Keratinocyte (primary cell): Measurements from ENCODE around the gene POLR1H. TPM values are rescaled to one million over a fixed set of nuclear protein-coding genes. Genes with fewer than 3 reads are reported as not detected.

ENCODE experiments used
- DNase-seq: peaks from one replicate; pipeline ENCODE4 v3.0.0-alpha.2; 2011; ENCODE audit warnings: low read depth, missing footprints, low spot score
- FAIRE-seq: peaks from 2 replicates; lab custom pipeline; 2011; peaks lifted over from hg19 to GRCh38; lab: Jason Lieb, UNC
- H2AFZ ChIP-seq: 2 replicates; pipeline ENCODE4 v1.6.0; 2012; ENCODE audit warnings: low read length, control low read depth, inconsistent platforms; ENCODE audit not compliant: control insufficient read depth
- H3K27ac ChIP-seq: 2 replicates; pipeline ENCODE4 v1.5.1; 2011; ENCODE audit warnings: low read length; ENCODE audit not compliant: control insufficient read depth, insufficient read depth
- H3K27me3 ChIP-seq: 3 replicates; pipeline ENCODE4 v1.6.0; 2011; ENCODE audit warnings: low read length; ENCODE audit not compliant: control insufficient read depth, insufficient read depth; ENCODE audit errors: extremely low read depth
- H3K36me3 ChIP-seq, 2 experiments: 2 replicates in 1 of 2; 3 replicates in 1 of 2; pipeline ENCODE4 v1.5.1; 2011; ENCODE audit warnings: low read length in 2 of 2, mild to moderate bottlenecking in 1 of 2; ENCODE audit not compliant: control insufficient read depth in 2 of 2, insufficient read depth in 2 of 2; ENCODE audit errors: extremely low read depth in 1 of 2
- H3K4me1 ChIP-seq: 3 replicates; pipeline ENCODE4 v1.5.1; 2011; ENCODE audit warnings: low read length; ENCODE audit not compliant: control insufficient read depth, insufficient read depth; ENCODE audit errors: extremely low read depth
- H3K4me2 ChIP-seq: 3 replicates; pipeline ENCODE4 v1.6.0; 2011; ENCODE audit warnings: low read depth, low read length; ENCODE audit not compliant: control insufficient read depth, insufficient read depth; ENCODE audit errors: extremely low read depth
- H3K4me3 ChIP-seq, 3 experiments: fragments of 200-600 bp in 1 of 3; sonication (generic) in 1 of 3; 2 replicates in 2 of 3; 3 replicates in 1 of 3; pipeline ENCODE4 v1.5.1; 2011 to 2016; ENCODE audit warnings: low read length in 3 of 3, mild to moderate bottlenecking in 3 of 3, control low read depth in 2 of 3, inconsistent platforms in 1 of 3, low read depth in 1 of 3, mixed read lengths in 1 of 3, mixed run types in 1 of 3, moderate library complexity in 1 of 3; ENCODE audit not compliant: control insufficient read depth in 2 of 3, insufficient read depth in 2 of 3; ENCODE audit errors: extremely low read depth in 1 of 3
- H3K79me2 ChIP-seq: 2 replicates; pipeline ENCODE4 v1.6.0; 2012; ENCODE audit warnings: low read length; ENCODE audit not compliant: control insufficient read depth, insufficient read depth
- H3K9ac ChIP-seq: 3 replicates; pipeline ENCODE4 v1.6.0; 2011; ENCODE audit warnings: low read length; ENCODE audit not compliant: control insufficient read depth, insufficient read depth; ENCODE audit errors: extremely low read depth
- H3K9me1 ChIP-seq: 3 replicates; pipeline ENCODE4 v1.6.0; 2011; ENCODE audit warnings: low read length; ENCODE audit not compliant: control insufficient read depth, insufficient read depth; ENCODE audit errors: extremely low read depth
- H3K9me3 ChIP-seq: 2 replicates; pipeline ENCODE4 v1.5.1; 2012; ENCODE audit warnings: low read depth, low read length; ENCODE audit not compliant: control insufficient read depth
- H4K20me1 ChIP-seq: 3 replicates; pipeline ENCODE4 v1.6.0; 2011; ENCODE audit warnings: low read length; ENCODE audit not compliant: control insufficient read depth, insufficient read depth; ENCODE audit errors: extremely low read depth
- EZH2 ChIP-seq: IDR thresholded peaks from one replicate; pipeline ENCODE4 v1.6.1; 2012; ENCODE audit warnings: inconsistent platforms, mild to moderate bottlenecking, low read length, moderate library complexity
- dilution Hi-C: fragments of 300-500 bp; cut with MboI; formaldehyde crosslinking; loops from one replicate; pipeline ENCODE4 v1.7.0; 2020; ENCODE audit warnings: low sequenced_read_pairs; ENCODE audit not compliant: extremely low pct_ligation_motif_present
- polyA plus RNA-seq, 5 experiments: library from polyadenylated mRNA; depleted of rRNA in 3 of 5; stranded (reverse) in 3 of 5; stranded (forward) in 1 of 5; unstranded in 1 of 5; fragments of >200 nt; gene quantifications; 1 replicate in 1 of 5; 2 replicates in 3 of 5; 3 replicates in 1 of 5; pipeline versions ENCODE4 v1.2.1 to v1.2.3, GENCODE V29; 2011 to 2012; ENCODE audit warnings: missing spikeins in 2 of 5, low read depth in 1 of 5, low replicate concordance in 1 of 5
- TF ChIP-seq, protein P1 (sequence below), 3 experiments: IDR thresholded peaks in 1 of 3; conservative IDR thresholded peaks in 1 of 3; optimal IDR thresholded peaks in 1 of 3; 2 replicates in 2 of 3; 3 replicates in 1 of 3; pipeline versions ENCODE3 to v1.5.1; 2011; ENCODE audit warnings: low read length in 3 of 3, mild to moderate bottlenecking in 3 of 3, moderate library complexity in 2 of 3, control low read depth in 1 of 3, inconsistent platforms in 1 of 3; ENCODE audit not compliant: insufficient read depth in 2 of 3; ENCODE audit errors: extremely low read depth in 1 of 3

The POLR1H gene
- polyA plus RNA-seq, 1 donor (not counting 4 experiments of a cell fraction or from before 2014, with no cell fraction given): 28.8 TPM

DNA sequence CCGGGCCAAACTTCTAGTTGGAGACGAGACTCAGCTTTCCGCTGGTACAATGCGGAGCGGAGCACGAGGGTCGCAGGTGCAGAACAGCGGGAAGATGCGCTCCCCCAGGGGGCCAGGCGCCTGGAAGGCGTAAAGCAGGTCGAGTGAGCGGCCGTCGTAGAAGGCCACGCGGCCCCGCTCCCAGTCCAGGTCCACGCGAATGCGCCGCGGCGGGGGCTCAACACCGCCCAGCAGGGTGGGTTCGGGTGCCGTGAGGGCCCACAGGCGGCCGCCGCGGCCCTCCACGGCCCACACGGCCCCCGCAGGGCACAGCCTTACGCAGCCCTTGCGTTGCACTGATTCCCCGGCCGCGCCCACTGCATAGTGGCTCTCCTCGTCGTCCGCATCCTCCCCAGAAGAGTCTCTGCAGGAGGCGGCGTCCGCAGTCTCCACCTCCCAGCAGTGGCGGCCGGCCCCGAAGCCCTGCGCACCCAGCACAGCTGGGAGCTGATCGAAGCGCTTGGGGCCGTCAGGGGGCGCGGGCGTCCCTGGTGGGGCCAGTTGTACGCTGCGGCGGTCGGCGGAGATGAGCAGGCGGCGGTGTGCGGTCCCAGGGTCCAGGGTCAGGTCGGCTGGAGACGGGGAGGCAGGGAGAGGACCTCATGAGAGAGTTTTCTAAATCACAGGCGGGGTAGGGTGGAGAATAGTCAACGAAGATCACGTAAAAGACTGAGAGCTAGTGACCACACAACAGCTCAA, 10.2 kb downstream of the POLR1H start:
- H2AFZ ChIP-seq: no peak overlapping the region
- no peaks in the 10 kb centered on the region for H3K9me3 ChIP-seq
- FAIRE-seq: no peak
- peaks cover 6 to 7% of the 10 kb centered on the region in 2 experiments for H3K36me3 ChIP-seq
- no peak overlapping the region for H3K9ac ChIP-seq
- H3K9me1 ChIP-seq: no peaks in the 10 kb centered on the region
- no peak for DNase-seq
- H3K4me2 ChIP-seq: no peak overlapping the region
- H3K27ac ChIP-seq: no peak overlapping the region
- H4K20me1 ChIP-seq: no peaks in the 10 kb centered on the region
- peaks cover 18% of the 10 kb centered on the region for H3K79me2 ChIP-seq
- no peak overlapping the region for H3K4me3 ChIP-seq
- dilution Hi-C loops: loop anchor here (10.0 kb wide), 1 partner anchor 64 kb away; the partner anchor contains the start of gene TRIM40
- H3K4me1 ChIP-seq: peaks cover 24% of the 10 kb centered on the region
- peaks cover 4% of the 10 kb centered on the region for H3K27me3 ChIP-seq
- TF ChIP-seq, protein P1, sequence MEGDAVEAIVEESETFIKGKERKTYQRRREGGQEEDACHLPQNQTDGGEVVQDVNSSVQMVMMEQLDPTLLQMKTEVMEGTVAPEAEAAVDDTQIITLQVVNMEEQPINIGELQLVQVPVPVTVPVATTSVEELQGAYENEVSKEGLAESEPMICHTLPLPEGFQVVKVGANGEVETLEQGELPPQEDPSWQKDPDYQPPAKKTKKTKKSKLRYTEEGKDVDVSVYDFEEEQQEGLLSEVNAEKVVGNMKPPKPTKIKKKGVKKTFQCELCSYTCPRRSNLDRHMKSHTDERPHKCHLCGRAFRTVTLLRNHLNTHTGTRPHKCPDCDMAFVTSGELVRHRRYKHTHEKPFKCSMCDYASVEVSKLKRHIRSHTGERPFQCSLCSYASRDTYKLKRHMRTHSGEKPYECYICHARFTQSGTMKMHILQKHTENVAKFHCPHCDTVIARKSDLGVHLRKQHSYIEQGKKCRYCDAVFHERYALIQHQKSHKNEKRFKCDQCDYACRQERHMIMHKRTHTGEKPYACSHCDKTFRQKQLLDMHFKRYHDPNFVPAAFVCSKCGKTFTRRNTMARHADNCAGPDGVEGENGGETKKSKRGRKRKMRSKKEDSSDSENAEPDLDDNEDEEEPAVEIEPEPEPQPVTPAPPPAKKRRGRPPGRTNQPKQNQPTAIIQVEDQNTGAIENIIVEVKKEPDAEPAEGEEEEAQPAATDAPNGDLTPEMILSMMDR (optimal IDR thresholded peaks at IDR 0.05 in 1 of 3, IDR thresholded peaks at IDR 0.05 in 1 of 3, conservative IDR thresholded peaks at IDR 0.05 in 1 of 3; ENCODE audit: extremely low read depth in 1 of 3, insufficient read depth in 2 of 3, low read length in 3 of 3): no peak
- TF ChIP-seq EZH2: no peak

DNA sequence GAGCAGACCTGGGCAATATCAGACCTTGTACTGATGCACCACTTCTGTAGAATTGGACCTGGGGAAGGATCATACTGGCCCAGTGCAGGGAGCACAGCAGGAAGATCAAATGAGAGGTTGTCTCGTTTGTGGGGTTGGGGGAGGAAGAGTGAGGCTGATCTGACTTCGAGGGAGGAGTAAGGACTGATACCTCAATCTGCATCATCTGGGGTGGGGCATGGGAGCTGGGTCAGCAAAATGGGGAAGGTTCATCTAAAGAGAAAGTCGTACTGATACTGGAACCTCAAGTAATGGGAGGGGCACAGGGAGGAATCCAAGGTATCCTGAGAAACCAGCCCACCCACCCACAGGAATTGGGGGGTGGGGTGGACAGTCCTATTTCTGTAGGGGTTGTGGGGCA, 10.8 kb downstream of the POLR1H start:
- dilution Hi-C loops: loop anchor here (10.0 kb wide), 1 partner anchor 63 kb away; the partner anchor contains the start of gene TRIM40
- Histone ChIP-seq H3K4me2 (no peak overlapping the region), H2AFZ (no peak overlapping the region), H3K4me1 (peaks cover 27% of the 10 kb centered on the region), H3K4me3 (no peak overlapping the region), H4K20me1 (no peaks in the 10 kb centered on the region), H3K9me3 (no peaks in the 10 kb centered on the region), H3K36me3 (peaks cover 6 to 7% of the 10 kb centered on the region in 2 experiments), H3K79me2 (peaks cover 18% of the 10 kb centered on the region), H3K27me3 (peaks cover 4% of the 10 kb centered on the region), H3K9ac (no peak overlapping the region), H3K9me1 (no peaks in the 10 kb centered on the region), H3K27ac (no peak overlapping the region)
- TF ChIP-seq, protein P1 (optimal IDR thresholded peaks at IDR 0.05 in 1 of 3, IDR thresholded peaks at IDR 0.05 in 1 of 3, conservative IDR thresholded peaks at IDR 0.05 in 1 of 3; ENCODE audit: extremely low read depth in 1 of 3, insufficient read depth in 2 of 3, low read length in 3 of 3): no peak
- FAIRE-seq: no peak
- DNase-seq: no peak
